Upper lobe of left lung (tissue), 6 donors: ENCODE results near the gene RABL6. TPM values are rescaled to one million over a fixed set of nuclear protein-coding genes. Genes with fewer than 3 reads are reported as not detected.

ENCODE experiments used
- ATAC-seq, 2 donors: fragments of 200-7000 bp; cut with Tn5 transposase; one replicate each; pipeline ENCODE4 v1.9.1; 2022; ENCODE audit warnings: mild to moderate bottlenecking in 2 of 2, moderate library complexity in 2 of 2; ENCODE audit not compliant: low FRiP score in 2 of 2
- DNase-seq, 2 donors: peaks; one replicate each; pipeline ENCODE4 v3.0.0-alpha.2; 2019 to 2020
- H3K27ac ChIP-seq, 4 donors: fragments of 200-600 bp; sonication (generic); one replicate each; pipeline ENCODE4 v1.5.1; 2016 to 2019
- H3K27me3 ChIP-seq, 4 donors: fragments of 200-600 bp; sonication (generic); one replicate each; pipeline ENCODE4 v1.5.1; 2017 to 2019
- H3K36me3 ChIP-seq, 4 donors: fragments of 200-600 bp; sonication (generic); one replicate each; pipeline ENCODE4 v1.5.1; 2016 to 2019
- H3K4me1 ChIP-seq, 4 donors: fragments of 200-600 bp; sonication (generic); one replicate each; pipeline ENCODE4 v1.5.1; 2018 to 2019
- H3K4me3 ChIP-seq, 4 donors: fragments of 200-600 bp; sonication (generic); one replicate each; pipeline ENCODE4 v1.5.1; 2017 to 2019; ENCODE audit warnings: mild to moderate bottlenecking in 2 of 4, moderate library complexity in 1 of 4
- H3K9me3 ChIP-seq, 4 donors: fragments of 200-600 bp; sonication (generic); one replicate each; pipeline ENCODE4 v1.5.1; 2018 to 2019
- CTCF ChIP-seq, 6 experiments: fragments of 450-650 bp in 4 of 6; fragments of 200-600 bp in 2 of 6; sonication (generic) in 2 of 6; IDR thresholded peaks; one replicate each; pipeline ENCODE4 v1.5.1; 2016 to 2019; ENCODE audit warnings: antibody characterized with exemption in 6 of 6
- EP300 ChIP-seq, 4 donors: sonication (generic); formaldehyde crosslinking; IDR thresholded peaks; one replicate each; pipeline ENCODE4 v1.5.1; 2017; ENCODE audit warnings: antibody characterized with exemption in 4 of 4, control low read depth in 2 of 4
- POLR2A ChIP-seq, 4 donors: fragments of 450-650 bp; IDR thresholded peaks; one replicate each; pipeline ENCODE4 v1.5.1; 2016 to 2017; ENCODE audit warnings: antibody characterized with exemption in 4 of 4, mild to moderate bottlenecking in 2 of 4
- POLR2AphosphoS5 ChIP-seq, 2 donors: sonication (generic); formaldehyde crosslinking; IDR thresholded peaks; one replicate each; pipeline ENCODE4 v1.5.1; 2017; ENCODE audit warnings: antibody characterized with exemption in 2 of 2
- WGBS, 2 donors: methylation state at CpG; one replicate each; pipeline ENCODE4 v1.1.5; 2017 to 2018; 5-methylcytosine and 5-hydroxymethylcytosine counted together
- small RNA-seq, 4 donors: library from RNA; depleted of rRNA; stranded (forward); fragments of <200 nt; gene quantifications; one replicate each; pipeline ENCODE3, GENCODE V24; 2016
- total RNA-seq, 6 donors: library from RNA; depleted of rRNA in 4 of 6; stranded (reverse); fragments of >200 nt in 4 of 6; gene quantifications; one replicate each; pipeline versions ENCODE4 v1.1.0 to v1.2.1, GENCODE V29; 2016 to 2021
- donor health status: DM: no; HTN: no; CAD: no; lungs with moderate emphysema.
- donor health status: DM: no; HTN: yes; CAD: no; lungs with severe emphysema.

RABL6 gene
- total RNA-seq, 6 donors from 2014 or later = 47.2 to 128 (median 78.9) TPM

- no peak overlapping the region for H3K4me3 ChIP-seq
- TF ChIP-seq POLR2A (IDR thresholded peaks at IDR 0.05) (no peak), POLR2AphosphoS5 (IDR thresholded peaks at IDR 0.05) (no peak), EP300 (IDR thresholded peaks at IDR 0.05) (no peak), CTCF (IDR thresholded peaks at IDR 0.05) (no peak)
- H3K36me3 ChIP-seq = peaks cover 0 to 13% (median 9%) of the 10 kb centered on the region in 4 donors
- H3K4me1 ChIP-seq = peaks cover 14 to 29% (median 17%) of the 10 kb centered on the region in 4 donors
- no peak overlapping the region for H3K27ac ChIP-seq
- H3K27me3 ChIP-seq = no peaks in the 10 kb centered on the region
- 95 to 96% methylated on average over 40 to 42 of the region's 42 CpGs for WGBS, 2 donors
- no peak for DNase-seq
- no peaks in the 10 kb centered on the region for H3K9me3 ChIP-seq
- no peak for ATAC-seq
Measured at GRCh38 chr9:136889858-136890257, 82.1 kb downstream of the RABL6 start.

GRCh38 chr9:136890661-136891060 lies 82.9 kb downstream of the RABL6 start:
- H3K27ac ChIP-seq = no peak overlapping the region
- peaks cover 0 to 13% (median 9%) of the 10 kb centered on the region in 4 donors for H3K36me3 ChIP-seq
- peaks cover 11 to 23% (median 13%) of the 10 kb centered on the region in 4 donors for H3K4me1 ChIP-seq
- DNase-seq (no peak), ATAC-seq (no peak)
- no peak overlapping the region for H3K4me3 ChIP-seq
- no peaks in the 10 kb centered on the region for H3K27me3 ChIP-seq
- no peaks in the 10 kb centered on the region for H3K9me3 ChIP-seq
- TF ChIP-seq CTCF (IDR thresholded peaks at IDR 0.05) = no peak
- TF ChIP-seq POLR2AphosphoS5 (IDR thresholded peaks at IDR 0.05) = no peak
- no peak for TF ChIP-seq POLR2A (IDR thresholded peaks at IDR 0.05)
- no peak for TF ChIP-seq EP300 (IDR thresholded peaks at IDR 0.05)
- WGBS, 2 donors = 87 to 88% methylated on average over 13 of the region's 13 CpGs

Small RNA genes within 50 kb of the gene (small RNA-seq; reads per million reads assigned to genes)
- gene AL355987.2 (0 reads per million in 4 donors), gene ATP6V1G1P3 (0 reads per million in 4 donors), gene MIR4292 (0 reads per million in 4 donors), gene MIR4479 (0 to 0.25 (median 0) reads per million in 4 donors)

Other genes starting within 250 kb of the RABL6 start
- gene EGFL7, start 145.0 kb upstream of the RABL6 start, total RNA-seq = 100 to 1,000 TPM in 5 of 6 donors, 10 to 100 TPM in 1; 77.9 to 321 (median 165) TPM
- gene AGPAT2, start 120.5 kb upstream of the RABL6 start, total RNA-seq = 100 to 1,000 TPM in 5 of 6 donors, 10 to 100 TPM in 1; 70.2 to 242 (median 140) TPM
- 10 to 100 TPM in 5 of 6 donors, 1 to 10 TPM in 1; 9.7 to 24.1 (median 17.0) TPM for gene DIPK1B, start 95.4 kb upstream of the RABL6 start, total RNA-seq
- gene LCN10, start 65.0 kb upstream of the RABL6 start, total RNA-seq = 10 to 100 TPM in 1 of 6 donors, 1 to 10 TPM in 4, under 1 TPM in 1; 0.39 to 17.8 (median 2.2) TPM
- gene LCN6, start 59.4 kb upstream of the RABL6 start, total RNA-seq = 10 to 100 TPM in 1 of 6 donors, 1 to 10 TPM in 3, not detected in 2; 2.7 to 35.1 (median 5.5) TPM
- gene LCN8, start 49.7 kb upstream of the RABL6 start, total RNA-seq = not detected
- gene LCN15, start 43.4 kb upstream of the RABL6 start, total RNA-seq = under 1 TPM in 1 of 6 donors, not detected in 5; 0.23 TPM
- 100 to 1,000 TPM in 2 of 6 donors, 10 to 100 TPM in 4; 55.5 to 134 (median 80.5) TPM for gene TMEM141, start 16.6 kb upstream of the RABL6 start, total RNA-seq
- 100 to 1,000 TPM in 1 of 6 donors, 10 to 100 TPM in 1, 1 to 10 TPM in 4; 1.9 to 130 (median 6.6) TPM for gene CCDC183, start 11.6 kb upstream of the RABL6 start, total RNA-seq
- 1 to 10 TPM; 1.4 to 7.3 (median 3.0) TPM for gene AJM1, start 34.5 kb downstream of the RABL6 start, total RNA-seq
- gene PHPT1, start 41.5 kb downstream of the RABL6 start, total RNA-seq = 100 to 1,000 TPM in 1 of 6 donors, 10 to 100 TPM in 5; 51.3 to 135 (median 64.1) TPM
- 10 to 100 TPM in 3 of 6 donors, 1 to 10 TPM in 3; 2.1 to 18.9 (median 11.0) TPM for gene MAMDC4, start 44.4 kb downstream of the RABL6 start, total RNA-seq
- 100 to 1,000 TPM; 137 to 312 (median 282) TPM for gene EDF1, start 58.4 kb downstream of the RABL6 start, total RNA-seq
- gene TRAF2, start 78.6 kb downstream of the RABL6 start, total RNA-seq = 10 to 100 TPM; 10.6 to 20.8 (median 13.4) TPM
- gene FBXW5, start 136.8 kb downstream of the RABL6 start, total RNA-seq = 100 to 1,000 TPM in 5 of 6 donors, 10 to 100 TPM in 1; 93.3 to 191 (median 153) TPM
- gene C8G, start 137.3 kb downstream of the RABL6 start, total RNA-seq = 1 to 10 TPM in 3 of 6 donors, not detected in 3; 1.8 to 4.4 (median 2.1) TPM
- 1 to 10 TPM in 4 of 6 donors, under 1 TPM in 1, not detected in 1; 0.89 to 5.2 (median 2.3) TPM for gene LCN12, start 144.3 kb downstream of the RABL6 start, total RNA-seq
- 100 to 1,000 TPM in 5 of 6 donors, 10 to 100 TPM in 1; 31.7 to 395 (median 246) TPM for gene PTGDS, start 169.6 kb downstream of the RABL6 start, total RNA-seq
- 1 to 10 TPM in 4 of 6 donors, under 1 TPM in 1, not detected in 1; 0.61 to 6.3 (median 1.8) TPM for gene LCNL1, start 175.0 kb downstream of the RABL6 start, total RNA-seq
- gene PAXX, start 184.5 kb downstream of the RABL6 start, total RNA-seq = 100 to 1,000 TPM in 1 of 6 donors, 10 to 100 TPM in 5; 41.8 to 150 (median 52.8) TPM
- gene CLIC3, start 188.6 kb downstream of the RABL6 start, total RNA-seq = 100 to 1,000 TPM in 2 of 6 donors, 10 to 100 TPM in 4; 41.9 to 132 (median 85.2) TPM
- gene ABCA2, start 220.3 kb downstream of the RABL6 start, total RNA-seq = 10 to 100 TPM; 14.7 to 49.2 (median 29.6) TPM
- 1 to 10 TPM in 4 of 6 donors, under 1 TPM in 1, not detected in 1; 0.94 to 2.3 (median 2.0) TPM for gene FUT7, start 224.1 kb downstream of the RABL6 start, total RNA-seq
- 100 to 1,000 TPM in 2 of 6 donors, 10 to 100 TPM in 4; 26.7 to 199 (median 73.2) TPM for gene NPDC1, start 238.2 kb downstream of the RABL6 start, total RNA-seq
- gene ENTPD2, start 246.1 kb downstream of the RABL6 start, total RNA-seq = under 1 TPM in 4 of 6 donors, not detected in 2; 0.34 to 0.98 (median 0.55) TPM